Endodermal cell (in vitro differentiated cells): Measurements from ENCODE around the gene WNK2. TPM values are rescaled to one million over a fixed set of nuclear protein-coding genes. Genes with fewer than 3 reads are reported as not detected.
"Not testable (repeated sequence)": the region's sequence is repeated elsewhere in the genome, so short reads cannot be mapped to it uniquely, and the experiment has no call there.

Source experiments
- DNase-seq: peaks from one replicate; pipeline ENCODE4 v3.0.0-alpha.2; 2017
- H3K27ac ChIP-seq: 2 replicates; pipeline ENCODE4 v1.5.1; 2013; ENCODE audit warnings: mild to moderate bottlenecking, low read depth, low read length, moderate library complexity
- H3K27me3 ChIP-seq: 2 replicates; pipeline ENCODE4 v1.6.1; 2013; ENCODE audit warnings: mild to moderate bottlenecking, low read length, moderate library complexity; ENCODE audit not compliant: insufficient read depth, control insufficient read depth, poor library complexity, severe bottlenecking
- H3K36me3 ChIP-seq: 2 replicates; pipeline ENCODE4 v1.7.0; 2013; ENCODE audit warnings: mild to moderate bottlenecking, low read length, moderate library complexity; ENCODE audit not compliant: control insufficient read depth, insufficient read depth
- H3K4me1 ChIP-seq: one replicate; pipeline ENCODE4 v1.7.0; 2013; ENCODE audit warnings: low read length; ENCODE audit not compliant: control insufficient read depth, insufficient read depth
- H3K4me3 ChIP-seq: 2 replicates; pipeline ENCODE4 v1.5.1; 2013; ENCODE audit warnings: mild to moderate bottlenecking, low read length, moderate library complexity
- H3K9ac ChIP-seq: 2 replicates; pipeline ENCODE4 v1.6.1; 2013; ENCODE audit warnings: mild to moderate bottlenecking, low read length, moderate library complexity; ENCODE audit not compliant: poor library complexity, severe bottlenecking; ENCODE audit errors: extremely low read depth
- H3K9me3 ChIP-seq: 2 replicates; pipeline ENCODE4 v1.6.1; 2013; ENCODE audit warnings: mild to moderate bottlenecking, low read length, moderate library complexity; ENCODE audit not compliant: control insufficient read depth
- H3K27ac Mint-ChIP-seq: 2 replicates; pipeline ENCODE4 v1.8.0; 2020; ENCODE audit warnings: mixed read lengths
- H3K27me3 Mint-ChIP-seq: 2 replicates; pipeline ENCODE4 v1.8.0; 2021; ENCODE audit warnings: mild to moderate bottlenecking, mixed read lengths; ENCODE audit not compliant: insufficient read depth
- H3K36me3 Mint-ChIP-seq: 2 replicates; pipeline ENCODE4 v1.8.0; 2020; ENCODE audit warnings: low read depth, mixed read lengths
- H3K4me1 Mint-ChIP-seq: 2 replicates; pipeline ENCODE4 v1.8.0; 2020; ENCODE audit warnings: mixed read lengths
- H3K4me3 Mint-ChIP-seq: 2 replicates; pipeline ENCODE4 v1.8.0; 2020; ENCODE audit warnings: mild to moderate bottlenecking, moderate library complexity, mixed read lengths
- H3K9me3 Mint-ChIP-seq: 2 replicates; pipeline ENCODE4 v1.8.0; 2020; ENCODE audit warnings: mild to moderate bottlenecking, mixed read lengths
- CTCF ChIP-seq: fragments of 200-600 bp; sonication (generic); conservative IDR thresholded peaks from 2 replicates; pipeline ENCODE4 v1.5.0; 2021; ENCODE audit warnings: antibody characterized with exemption, mild to moderate bottlenecking
- WGBS, 2 experiments: methylation state at CpG; one replicate each; pipeline versions ENCODE4 v1.1.5 to v1.1.7; 2013; ENCODE audit warnings: missing lambda C conversion rate in 2 of 2, mixed read lengths in 1 of 2; ENCODE audit not compliant: insufficient coverage in 1 of 2, insufficient read length in 1 of 2; 5-methylcytosine and 5-hydroxymethylcytosine counted together
- total RNA-seq, 2 donors: library from RNA; stranded (reverse); fragmentation: NEBNext Ultra II Directional in 1 of 2; extraction: Animal tissue kit (Norgen Biotek cat#: 25700) in 1 of 2; gene quantifications; 2 replicates in 1 of 2; 3 replicates in 1 of 2; pipeline ENCODE4 v1.2.1, GENCODE V29; 2021

The WNK2 gene
- total RNA-seq, 2 donors from 2014 or later, result 46.1 to 48.8 TPM

DNA sequence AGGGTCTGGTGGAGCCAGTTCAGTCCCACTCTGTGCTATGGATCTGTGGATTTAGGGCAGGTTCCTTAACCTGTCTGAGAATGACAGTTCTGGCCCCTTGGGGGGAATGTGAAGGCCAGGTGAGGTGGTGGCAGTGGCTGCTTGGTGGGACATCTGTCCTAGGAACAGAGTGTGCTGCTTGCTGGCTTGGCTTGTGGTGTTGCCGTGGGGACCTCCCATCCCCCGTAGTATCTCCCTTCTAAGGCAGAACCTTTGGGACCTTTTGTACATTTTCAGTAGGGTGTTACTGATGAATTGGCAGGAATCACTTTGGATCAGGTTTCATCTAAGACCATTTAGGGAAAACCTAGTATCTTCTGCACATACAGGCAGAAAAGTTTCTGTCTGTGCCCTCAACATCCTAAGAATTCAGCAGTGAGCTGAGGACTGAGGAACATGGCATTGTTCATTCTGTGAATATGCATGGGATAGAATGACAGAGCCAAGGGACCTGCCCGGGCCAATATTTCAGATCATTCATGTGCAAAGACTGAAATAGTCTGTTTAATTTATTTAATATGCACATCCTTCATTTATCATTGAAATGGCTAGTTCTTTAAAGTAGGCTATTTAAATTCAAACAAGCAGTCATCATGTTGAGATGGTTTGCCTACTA is 64.6 kb downstream of the WNK2 start:
- no peak overlapping the region for H3K9ac ChIP-seq
- 95 to 97% methylated on average over 2 to 3 of the region's 3 CpGs for WGBS, 2 experiments
- Mint-ChIP-seq H3K27me3 (no peaks in the 10 kb centered on the region), H3K9me3 (no peaks in the 10 kb centered on the region), H3K36me3 (peaks cover 3% of the 10 kb centered on the region), H3K27ac (no peak overlapping the region), H3K4me1 (no peaks in the 10 kb centered on the region), H3K4me3 (no peak overlapping the region)
- H3K9me3 ChIP-seq, result no peaks in the 10 kb centered on the region
- H3K27ac ChIP-seq, result no peak overlapping the region
- H3K27me3 ChIP-seq, result no peaks in the 10 kb centered on the region
- H3K4me3 ChIP-seq, result no peak overlapping the region
- no peak for DNase-seq
- H3K36me3 ChIP-seq, result peaks cover 5% of the 10 kb centered on the region
- no peak for TF ChIP-seq CTCF
- H3K4me1 ChIP-seq, result no peaks in the 10 kb centered on the region

- Mint-ChIP-seq H3K36me3 (peaks cover 3% of the 10 kb centered on the region), H3K27me3 (no peaks in the 10 kb centered on the region), H3K27ac (no peak overlapping the region), H3K4me1 (no peaks in the 10 kb centered on the region), H3K9me3 (no peaks in the 10 kb centered on the region), H3K4me3 (no peak overlapping the region)
- 87 to 93% methylated on average over 2 to 4 of the region's 4 CpGs for WGBS, 2 experiments
- no peak overlapping the region for H3K9ac ChIP-seq
- H3K36me3 ChIP-seq, result peaks cover 5% of the 10 kb centered on the region
- no peaks in the 10 kb centered on the region for H3K4me1 ChIP-seq
- H3K27me3 ChIP-seq, result no peaks in the 10 kb centered on the region
- no peak overlapping the region for H3K27ac ChIP-seq
- TF ChIP-seq CTCF, result no peak
- no peak overlapping the region for H3K4me3 ChIP-seq
- no peak for DNase-seq
- no peaks in the 10 kb centered on the region for H3K9me3 ChIP-seq
Measured at GRCh38 chr9:93250185-93250584, 66.2 kb downstream of the WNK2 start.

DNA sequence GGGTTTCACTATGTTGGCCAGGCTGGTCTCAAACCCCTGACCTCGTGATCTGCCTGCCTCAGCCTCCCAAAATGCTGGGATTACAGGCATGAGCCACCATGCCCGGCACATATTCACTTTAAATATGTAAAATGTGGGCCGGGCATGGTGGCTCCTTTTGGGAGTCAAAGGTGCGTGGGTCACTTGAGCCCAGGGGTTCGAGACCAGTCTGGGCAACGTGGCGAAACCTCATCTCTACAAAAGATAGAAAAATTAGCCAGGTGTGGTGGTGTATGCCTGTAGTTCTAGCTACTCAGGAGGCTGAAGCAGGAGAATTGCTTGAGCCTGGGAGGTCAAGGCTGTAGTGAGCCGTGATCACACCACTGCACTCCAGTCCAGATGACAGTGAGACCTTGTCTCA is 67.4 kb downstream of the WNK2 start:
- not testable (repeated sequence) for H3K9me3 Mint-ChIP-seq, DNase-seq, H3K27me3 Mint-ChIP-seq, H3K4me1 ChIP-seq, H3K9ac ChIP-seq, H3K27ac Mint-ChIP-seq, H3K9me3 ChIP-seq, H3K36me3 ChIP-seq, H3K4me3 ChIP-seq, H3K4me1 Mint-ChIP-seq, H3K4me3 Mint-ChIP-seq, H3K27me3 ChIP-seq, H3K27ac ChIP-seq, H3K36me3 Mint-ChIP-seq
- WGBS, 2 experiments, result 90 to 94% methylated on average over 3 to 8 of the region's 8 CpGs
